ENCODE data around the gene UROC1.

UROC1 gene

GRCh38 chr3:126509597-126510307, 7.8 kb downstream of the UROC1 start:
- H3K4me3 ChIP-seq (ENCODE audit: low read length) = no peak overlapping the region
- TF ChIP-seq ZNF274 (IDR thresholded peaks at IDR 0.05; ENCODE audit: low read depth, low read length) = no peak

- no peak overlapping the region for H3K4me3 ChIP-seq (ENCODE audit: low read length)
- TF ChIP-seq ZNF274 (IDR thresholded peaks at IDR 0.05; ENCODE audit: low read depth, low read length) = no peak
Measured at GRCh38 chr3:126508564-126508964, 9.0 kb downstream of the UROC1 start.

- H3K4me3 ChIP-seq (ENCODE audit: low read length) = no peak overlapping the region
- no peak for TF ChIP-seq ZNF274 (IDR thresholded peaks at IDR 0.05; ENCODE audit: low read depth, low read length)
Measured at GRCh38 chr3:126507886-126508285, 9.7 kb downstream of the UROC1 start.

- TF ChIP-seq ZNF274 (IDR thresholded peaks at IDR 0.05; ENCODE audit: low read depth, low read length) = no peak
- H3K4me3 ChIP-seq (ENCODE audit: low read length) = no peak overlapping the region
Measured at GRCh38 chr3:126503701-126504100, 13.9 kb downstream of the UROC1 start.

- no peak for TF ChIP-seq ZNF274 (IDR thresholded peaks at IDR 0.05; ENCODE audit: low read depth, low read length)
- H3K4me3 ChIP-seq (ENCODE audit: low read length) = no peak overlapping the region
Measured at GRCh38 chr3:126502656-126503055, 14.9 kb downstream of the UROC1 start.

- TF ChIP-seq ZNF274 (IDR thresholded peaks at IDR 0.05; ENCODE audit: low read depth, low read length) = no peak
- H3K4me3 ChIP-seq (ENCODE audit: low read length) = no peak overlapping the region
Measured at GRCh38 chr3:126501736-126502135, 15.8 kb downstream of the UROC1 start.

GRCh38 chr3:126501054-126501453, 16.5 kb downstream of the UROC1 start:
- H3K4me3 ChIP-seq (ENCODE audit: low read length) = no peak overlapping the region
- no peak for TF ChIP-seq ZNF274 (IDR thresholded peaks at IDR 0.05; ENCODE audit: low read depth, low read length)

GRCh38 chr3:126500016-126500415, 17.6 kb downstream of the UROC1 start:
- no peak overlapping the region for H3K4me3 ChIP-seq (ENCODE audit: low read length)
- TF ChIP-seq ZNF274 (IDR thresholded peaks at IDR 0.05; ENCODE audit: low read depth, low read length) = no peak

- H3K4me3 ChIP-seq (ENCODE audit: low read length) = no peak overlapping the region
- TF ChIP-seq ZNF274 (IDR thresholded peaks at IDR 0.05; ENCODE audit: low read depth, low read length) = no peak
Measured at GRCh38 chr3:126499401-126499800, 18.2 kb downstream of the UROC1 start.

- no peak for TF ChIP-seq ZNF274 (IDR thresholded peaks at IDR 0.05; ENCODE audit: low read depth, low read length)
- no peak overlapping the region for H3K4me3 ChIP-seq (ENCODE audit: low read length)
Measured at GRCh38 chr3:126498929-126499328, 18.6 kb downstream of the UROC1 start.

GRCh38 chr3:126498461-126498860, 19.1 kb downstream of the UROC1 start:
- no peak overlapping the region for H3K4me3 ChIP-seq (ENCODE audit: low read length)
- no peak for TF ChIP-seq ZNF274 (IDR thresholded peaks at IDR 0.05; ENCODE audit: low read depth, low read length)

- no peak overlapping the region for H3K4me3 ChIP-seq (ENCODE audit: low read length)
- no peak for TF ChIP-seq ZNF274 (IDR thresholded peaks at IDR 0.05; ENCODE audit: low read depth, low read length)
Measured at GRCh38 chr3:126497956-126498355, 19.6 kb downstream of the UROC1 start.

- H3K4me3 ChIP-seq (ENCODE audit: low read length) = no peak overlapping the region
- no peak for TF ChIP-seq ZNF274 (IDR thresholded peaks at IDR 0.05; ENCODE audit: low read depth, low read length)
Measured at GRCh38 chr3:126496894-126497850, 20.4 kb downstream of the UROC1 start.

GRCh38 chr3:126495786-126496185, 21.8 kb downstream of the UROC1 start:
- TF ChIP-seq ZNF274 (IDR thresholded peaks at IDR 0.05; ENCODE audit: low read depth, low read length) = no peak
- H3K4me3 ChIP-seq (ENCODE audit: low read length) = no peak overlapping the region

- H3K4me3 ChIP-seq (ENCODE audit: low read length) = no peak overlapping the region
- no peak for TF ChIP-seq ZNF274 (IDR thresholded peaks at IDR 0.05; ENCODE audit: low read depth, low read length)
Measured at GRCh38 chr3:126494970-126495230, 22.7 kb downstream of the UROC1 start.

Data from GM08714 (cell line).